GM12891 (cell line): ENCODE data around the gene SMAP1.

Experiments
- PAX5 ChIP-seq: IDR thresholded peaks from 2 replicates; pipeline ENCODE4 v1.6.1; 2011; ENCODE audit warnings: low read length, moderate library complexity, mild to moderate bottlenecking; ENCODE audit not compliant: insufficient read depth, severe bottlenecking
- POLR2A ChIP-seq: IDR thresholded peaks from 2 replicates; pipeline ENCODE4 v1.6.1; 2011; ENCODE audit warnings: low read depth, low read length, control low read depth
- POLR2AphosphoS5 ChIP-seq: IDR thresholded peaks from 2 replicates; pipeline ENCODE4 v1.6.1; 2011; ENCODE audit warnings: low read depth, low read length, control low read depth
- POU2F2 ChIP-seq: IDR thresholded peaks from 2 replicates; pipeline ENCODE4 v1.6.1; 2011; ENCODE audit warnings: low read depth, mild to moderate bottlenecking, control low read depth, low read length, moderate library complexity
- SPI1 ChIP-seq: IDR thresholded peaks from 2 replicates; pipeline ENCODE4 v1.6.1; 2011; ENCODE audit warnings: low read depth, low read length, control low read depth
- TAF1 ChIP-seq: IDR thresholded peaks from 2 replicates; pipeline ENCODE4 v1.6.1; 2011; ENCODE audit warnings: low read depth, low read length, control low read depth

- TF ChIP-seq PAX5 (no peak), POLR2A (no peak), TAF1 (no peak), POU2F2 (no peak), POLR2AphosphoS5 (no peak), SPI1 (no peak)
These were observed 216.6 kb downstream of the SMAP1 start for GRCh38 chr6:70884074-70884983.
